SW480 (cell line): ENCODE results near the gene ITLN1.

Source experiments
- DNase-seq: peaks from one replicate; pipeline ENCODE4 v3.0.0-alpha.2; 2016; ENCODE audit warnings: low spot score

The ITLN1 gene

DNA sequence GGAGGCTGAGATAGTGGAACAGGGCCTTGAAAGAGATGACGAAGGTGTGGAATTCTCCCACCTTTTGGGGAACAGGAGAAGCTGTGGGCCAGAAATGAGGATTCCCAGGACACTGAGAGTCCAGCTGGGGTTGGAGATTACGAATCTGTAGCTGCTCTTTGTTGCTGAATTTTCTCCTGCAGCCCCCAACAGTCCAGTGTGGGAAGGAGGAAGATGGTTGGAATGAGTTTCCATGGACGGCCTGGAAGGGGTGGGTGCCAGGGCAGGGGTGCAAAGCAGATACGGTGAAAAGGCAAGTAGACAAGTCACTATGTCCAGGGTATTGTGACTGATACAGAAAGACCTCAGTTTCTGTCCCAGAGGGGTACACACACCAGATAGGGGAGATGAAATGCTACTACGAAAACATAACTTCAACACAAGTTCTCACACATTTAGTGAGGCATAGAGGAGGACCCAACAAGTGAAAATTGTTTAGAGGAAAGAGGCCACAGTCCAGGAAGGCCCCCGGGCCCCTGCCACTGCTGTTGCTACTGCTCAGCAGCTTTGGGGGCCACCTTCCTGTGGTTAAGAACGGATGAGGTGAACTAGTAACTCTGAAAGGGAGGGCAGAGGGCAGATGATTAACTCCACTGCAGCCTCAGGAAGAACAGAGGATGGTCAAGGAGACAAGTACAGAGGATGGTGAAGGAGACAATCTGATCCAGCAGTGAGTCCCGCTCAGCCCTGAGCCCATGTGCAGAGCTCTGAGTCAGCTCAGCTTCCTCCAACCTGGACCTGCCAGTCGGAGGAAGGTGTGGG, 29.6 kb downstream of the ITLN1 start:
- DNase-seq, result no peak

DNA sequence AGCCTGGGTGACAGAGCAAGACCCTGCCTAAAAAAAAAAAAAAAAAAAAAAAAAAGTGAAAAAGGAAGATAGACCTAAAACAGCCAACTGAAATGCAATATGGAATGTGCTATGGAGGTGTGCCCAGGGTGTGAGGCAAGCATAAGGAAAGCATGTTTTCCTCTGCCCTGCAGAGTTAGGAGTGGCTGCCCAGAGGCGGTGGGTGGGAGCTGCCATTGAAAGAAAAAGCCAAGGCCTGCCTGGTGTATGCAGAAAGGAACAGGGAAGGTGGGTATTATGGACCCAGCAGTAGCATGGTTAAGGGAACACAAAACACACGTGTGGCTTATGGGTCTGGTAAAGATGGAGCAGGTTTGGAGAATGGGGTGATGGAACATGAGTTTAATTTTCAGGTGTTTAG, 31.2 kb downstream of the ITLN1 start:
- DNase-seq, result no peak

DNA sequence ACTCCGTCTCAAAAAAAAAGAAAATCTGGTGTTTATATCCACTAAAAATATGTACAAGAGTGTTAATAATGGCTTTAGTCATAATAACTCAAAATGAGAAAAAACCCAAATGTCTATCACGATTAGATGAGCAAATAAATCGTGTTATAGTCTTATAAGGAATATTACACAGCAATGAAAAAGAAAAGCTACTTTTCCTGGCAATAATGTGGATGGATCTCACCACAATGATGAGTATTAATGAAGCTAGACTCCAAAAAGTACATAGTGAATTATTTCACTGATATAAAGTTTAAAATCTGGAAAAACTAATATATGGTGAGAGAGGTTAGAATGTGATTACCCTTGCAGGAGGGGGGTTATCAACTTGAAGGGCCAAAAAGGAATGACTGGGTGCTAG, 32.0 kb downstream of the ITLN1 start:
- DNase-seq, result no peak

DNA sequence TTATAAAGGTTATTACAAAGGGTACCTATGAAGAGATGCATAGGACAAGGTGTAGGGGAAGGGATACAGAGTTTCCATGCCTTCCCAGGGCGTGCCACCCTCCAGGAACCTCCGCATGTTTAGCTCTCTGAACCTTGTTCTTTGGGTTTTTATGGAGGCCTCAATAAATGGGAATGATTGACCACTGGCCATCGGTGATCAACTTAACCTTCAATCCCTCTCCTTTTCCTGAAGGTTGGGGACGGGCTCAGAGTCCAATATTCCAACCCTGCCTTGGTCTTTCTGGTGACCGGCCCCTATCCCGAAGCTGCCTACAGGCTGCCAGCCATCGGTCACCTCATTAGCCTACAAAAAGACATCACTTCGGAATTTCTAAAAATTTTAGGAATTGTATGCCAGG, 34.0 kb downstream of the ITLN1 start:
- DNase-seq, result no peak

DNA sequence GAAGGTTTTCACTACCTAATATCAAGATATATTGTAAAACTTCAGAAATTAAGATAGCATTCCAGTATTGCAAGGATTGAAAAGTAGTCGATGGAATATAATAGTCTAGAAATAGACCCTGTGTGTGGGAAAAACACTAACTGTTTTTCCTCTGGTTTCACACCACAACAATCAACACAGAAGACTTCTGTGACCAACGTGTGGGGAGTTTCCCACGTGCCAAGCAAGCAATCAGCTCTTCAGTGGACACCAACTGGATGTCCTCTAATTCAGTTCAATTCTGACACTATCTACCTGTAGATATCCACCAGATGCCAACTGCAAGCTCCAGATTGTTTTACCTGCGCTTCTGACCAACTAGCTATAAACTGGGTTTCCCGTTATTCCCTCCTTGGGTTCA, 34.4 kb downstream of the ITLN1 start:
- no peak for DNase-seq

DNA sequence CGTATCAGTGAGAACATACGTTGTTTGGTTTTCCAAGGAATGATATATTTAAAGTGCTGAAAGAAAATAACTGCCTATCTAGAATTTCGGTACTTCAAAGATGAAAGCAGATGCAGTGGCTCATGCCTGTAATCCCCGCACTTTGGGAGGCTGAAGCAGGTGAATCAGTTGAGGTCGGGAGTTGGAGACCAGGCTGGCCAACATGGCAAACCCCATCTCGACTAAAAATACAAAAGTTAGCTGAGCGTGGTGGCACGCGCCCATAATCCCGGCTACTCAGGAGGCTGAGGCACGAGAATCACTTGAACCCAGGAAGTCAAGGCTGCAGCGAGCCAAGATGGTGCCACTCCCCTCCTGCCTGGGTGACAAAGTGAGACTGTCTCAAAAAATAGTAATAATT, 38.7 kb downstream of the ITLN1 start:
- DNase-seq, result no peak

DNA sequence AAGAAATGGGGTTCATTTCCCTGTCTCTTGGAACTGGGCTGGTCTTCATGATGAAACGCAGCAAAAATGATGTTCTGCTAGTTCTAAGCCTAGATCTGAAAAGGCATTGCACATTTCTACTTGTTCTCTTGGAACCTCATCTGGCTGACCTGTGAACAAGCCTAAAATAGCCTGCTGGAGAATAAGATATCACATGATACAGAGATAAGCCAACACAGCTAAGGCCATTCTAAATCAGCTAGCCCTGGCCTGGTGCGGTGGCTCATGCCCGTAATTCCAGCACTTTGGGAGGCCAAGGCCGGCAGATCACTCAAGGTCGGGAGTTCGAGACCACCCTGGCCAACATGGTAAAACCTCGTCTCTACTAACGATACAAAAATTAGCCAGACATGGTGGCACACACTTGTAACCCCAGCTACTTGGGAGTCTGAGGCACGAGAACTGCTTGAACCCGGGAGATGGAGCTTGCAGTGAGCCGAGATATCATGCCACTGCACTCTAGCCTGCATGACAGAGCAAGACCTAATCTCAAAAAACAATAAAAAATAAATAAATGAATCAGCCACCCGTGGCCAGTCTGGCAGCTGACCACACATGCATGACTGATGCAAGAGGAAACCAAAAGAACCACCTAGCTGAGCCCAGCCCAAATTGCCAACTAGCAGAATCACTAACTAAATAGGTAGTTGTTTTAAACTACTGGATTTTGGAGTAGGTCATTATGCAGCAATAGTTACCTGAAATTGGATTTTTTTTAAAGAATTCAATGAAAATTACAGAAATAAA, 40.3 kb downstream of the ITLN1 start:
- no peak for DNase-seq

DNA sequence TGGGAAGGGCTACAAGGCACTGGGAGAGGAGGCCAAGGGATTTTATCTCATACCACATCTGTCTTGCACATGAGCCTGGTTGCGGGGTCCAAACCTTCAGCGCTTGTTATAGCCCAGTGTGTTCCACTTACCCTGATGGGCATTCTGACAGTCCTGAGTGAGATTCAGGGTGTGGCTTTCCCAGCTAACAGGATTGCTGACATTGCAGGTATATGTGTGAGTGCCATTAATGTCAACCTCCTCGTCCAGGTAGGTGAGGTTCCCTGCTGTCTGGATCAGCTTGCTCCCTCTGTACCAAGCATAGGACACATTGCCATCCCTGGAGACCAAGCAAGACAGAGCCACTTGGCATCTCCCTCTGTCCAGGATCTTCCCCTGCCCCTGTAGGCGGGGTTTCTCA, 43.9 kb downstream of the ITLN1 start:
- DNase-seq, result no peak

DNA sequence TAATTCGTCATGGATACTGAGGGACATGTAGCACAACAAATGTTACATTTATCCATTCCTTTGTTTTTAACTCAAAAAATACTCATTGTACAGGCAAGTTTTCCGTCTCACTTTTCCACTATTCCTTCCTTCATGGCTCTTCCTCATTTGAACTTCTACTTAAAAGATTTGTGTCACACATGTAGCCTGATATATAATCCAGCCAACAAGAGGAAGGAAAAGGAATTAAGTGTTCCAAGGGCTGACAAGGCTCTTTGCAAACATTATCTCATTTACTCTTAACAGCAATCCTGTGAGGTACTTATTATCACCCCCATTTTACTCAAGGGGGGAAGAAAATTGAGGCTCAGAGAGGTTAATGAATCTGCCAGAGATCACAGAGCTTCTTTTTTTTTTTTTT, 45.2 kb downstream of the ITLN1 start:
- DNase-seq, result no peak

DNA sequence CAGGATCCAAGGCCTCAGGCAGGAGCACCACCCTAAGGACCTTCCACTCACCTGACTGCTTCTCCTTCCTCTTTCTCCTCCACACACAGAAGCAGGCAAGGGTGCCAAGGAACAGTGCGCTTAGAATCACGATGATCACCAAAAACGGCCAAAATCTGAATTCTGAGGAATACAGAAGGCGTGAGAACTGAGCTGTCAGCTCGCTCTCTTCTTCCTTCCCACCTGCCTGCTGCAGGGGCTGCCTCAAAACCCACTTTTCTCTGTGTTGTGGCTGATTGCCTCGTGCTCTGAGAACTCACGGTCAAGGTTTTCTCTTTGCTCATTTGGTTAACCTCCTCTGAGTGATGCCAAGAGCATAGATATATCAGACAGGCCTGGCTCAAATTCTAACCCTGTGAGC, 46.1 kb downstream of the ITLN1 start:
- no peak for DNase-seq

DNA sequence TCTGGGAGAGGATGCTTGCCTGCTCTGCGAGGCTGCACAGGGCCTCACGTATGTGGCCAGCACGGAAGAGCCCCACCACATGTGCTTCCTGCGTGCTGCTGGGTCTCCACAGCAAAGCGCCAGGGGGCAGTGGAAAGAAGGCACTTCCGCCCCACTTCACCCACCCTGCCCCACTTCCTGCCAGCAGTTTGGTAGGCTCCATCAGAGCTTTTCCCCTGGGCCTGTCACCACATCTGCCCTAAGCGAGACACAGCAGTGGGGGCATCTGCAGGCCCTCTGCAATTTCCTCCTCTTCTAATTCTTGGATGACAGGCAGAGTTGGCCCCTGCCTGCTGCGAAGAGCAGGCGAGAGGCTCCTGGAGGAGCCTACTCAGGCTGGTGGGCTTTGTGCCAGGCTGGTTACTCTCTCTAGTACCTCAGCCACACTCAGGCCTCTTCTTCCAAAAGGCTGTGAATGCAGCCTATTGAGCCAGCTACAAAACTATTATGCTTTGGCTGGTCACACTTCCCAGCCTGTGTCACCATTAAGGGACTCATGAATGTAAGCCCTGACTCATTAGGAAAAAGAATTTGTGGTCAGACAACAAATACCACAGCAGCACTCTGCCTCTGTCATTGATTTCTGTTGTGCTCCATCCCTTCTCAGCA, 47.3 kb downstream of the ITLN1 start:
- DNase-seq, result peak; percentile 78

DNA sequence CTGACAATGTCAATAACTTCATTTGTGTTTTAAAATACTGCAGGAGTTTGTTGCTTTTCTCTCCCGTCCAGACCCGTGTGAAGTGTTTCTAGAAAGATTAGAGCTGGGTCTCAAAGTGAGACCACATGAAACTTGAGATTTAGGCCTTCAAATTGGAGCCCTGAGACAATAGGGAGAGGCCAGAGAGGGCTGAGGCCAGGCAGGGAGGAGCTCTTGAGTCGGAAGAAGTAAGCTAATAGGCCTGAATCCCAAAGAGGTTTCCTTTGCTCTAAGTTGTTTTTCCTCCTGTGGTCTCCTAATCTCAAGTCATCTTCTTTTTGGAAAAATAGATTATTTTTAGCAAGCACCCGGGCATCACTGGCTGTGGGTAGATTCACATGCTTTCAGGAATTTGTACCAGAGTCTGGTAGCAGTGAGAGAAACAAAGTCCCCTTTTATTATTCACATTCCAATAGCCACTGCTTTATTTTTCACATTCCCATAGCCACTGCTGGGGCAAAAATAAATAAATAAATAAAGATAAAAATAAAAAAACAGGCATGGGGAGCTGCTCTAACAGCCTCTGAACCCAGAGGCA, 47.9 kb downstream of the ITLN1 start:
- DNase-seq, result no peak

DNA sequence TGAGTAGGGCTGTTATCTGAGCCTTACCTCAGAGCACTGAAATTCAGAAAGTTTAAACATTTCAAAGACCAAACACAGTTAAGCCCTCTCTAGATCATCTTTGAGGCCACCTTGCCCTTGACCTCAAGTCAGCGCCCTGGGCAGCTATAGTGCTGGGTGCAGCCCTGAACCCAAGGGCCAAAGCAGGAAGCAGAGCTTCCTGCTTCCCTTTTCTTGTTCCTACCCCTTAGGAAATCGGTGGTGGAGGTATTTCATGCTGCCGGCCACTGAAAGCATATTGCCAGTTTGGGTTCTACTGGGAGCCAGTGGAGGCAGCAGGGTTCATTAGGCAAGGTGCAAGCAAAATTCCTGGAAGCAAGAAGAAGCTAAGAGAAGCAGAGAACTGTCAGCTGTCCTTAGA, 48.4 kb downstream of the ITLN1 start:
- no peak for DNase-seq

DNA sequence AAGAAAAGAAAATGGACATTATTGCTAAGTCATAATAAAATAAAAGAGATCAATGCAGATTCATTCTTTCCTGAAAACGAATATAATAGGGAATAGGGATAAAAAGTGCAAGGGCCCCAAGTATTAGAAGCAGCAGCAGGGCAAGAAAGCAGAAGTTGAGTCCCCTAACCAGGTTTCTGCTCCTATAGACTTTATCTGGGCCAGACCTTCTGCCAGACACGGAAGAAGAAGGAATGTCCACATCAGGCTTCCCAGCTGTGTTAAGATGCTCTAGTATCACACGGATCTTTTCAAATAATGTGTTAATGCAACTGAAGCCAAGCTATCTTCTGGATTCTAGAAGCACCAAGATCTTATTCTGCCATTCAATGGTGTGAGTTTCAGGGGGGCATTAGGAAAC, 49.2 kb downstream of the ITLN1 start:
- no peak for DNase-seq

DNA sequence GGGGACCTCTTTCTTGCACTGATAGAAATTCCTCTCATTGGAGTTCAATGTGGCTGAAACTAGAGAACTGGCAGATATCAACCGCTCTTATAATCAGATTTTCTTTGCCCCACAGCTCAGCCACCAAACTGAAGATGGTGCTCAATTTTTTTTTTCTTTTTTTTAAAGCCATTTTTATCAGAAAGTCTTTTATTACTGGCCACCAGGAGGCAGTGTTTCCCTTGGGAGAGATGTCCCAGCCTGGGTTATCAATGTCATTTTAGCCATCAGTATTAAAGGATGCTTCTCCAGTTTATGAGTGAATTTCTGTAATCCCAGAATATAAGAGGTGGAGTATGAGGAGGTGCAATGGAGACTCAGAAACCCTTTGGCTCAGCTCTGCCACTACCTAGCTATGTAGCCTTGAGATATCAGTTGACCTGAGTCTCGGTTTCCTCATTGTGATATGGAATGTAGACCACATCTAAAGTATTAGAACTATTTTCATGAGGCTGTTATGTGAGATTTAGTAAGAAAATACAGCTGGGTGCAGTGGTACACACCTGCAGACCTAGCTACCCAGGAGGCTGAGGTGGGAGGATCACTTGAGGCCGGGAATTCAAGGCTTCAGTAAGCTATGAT, 49.9 kb downstream of the ITLN1 start:
- DNase-seq, result peak; percentile 37

DNA sequence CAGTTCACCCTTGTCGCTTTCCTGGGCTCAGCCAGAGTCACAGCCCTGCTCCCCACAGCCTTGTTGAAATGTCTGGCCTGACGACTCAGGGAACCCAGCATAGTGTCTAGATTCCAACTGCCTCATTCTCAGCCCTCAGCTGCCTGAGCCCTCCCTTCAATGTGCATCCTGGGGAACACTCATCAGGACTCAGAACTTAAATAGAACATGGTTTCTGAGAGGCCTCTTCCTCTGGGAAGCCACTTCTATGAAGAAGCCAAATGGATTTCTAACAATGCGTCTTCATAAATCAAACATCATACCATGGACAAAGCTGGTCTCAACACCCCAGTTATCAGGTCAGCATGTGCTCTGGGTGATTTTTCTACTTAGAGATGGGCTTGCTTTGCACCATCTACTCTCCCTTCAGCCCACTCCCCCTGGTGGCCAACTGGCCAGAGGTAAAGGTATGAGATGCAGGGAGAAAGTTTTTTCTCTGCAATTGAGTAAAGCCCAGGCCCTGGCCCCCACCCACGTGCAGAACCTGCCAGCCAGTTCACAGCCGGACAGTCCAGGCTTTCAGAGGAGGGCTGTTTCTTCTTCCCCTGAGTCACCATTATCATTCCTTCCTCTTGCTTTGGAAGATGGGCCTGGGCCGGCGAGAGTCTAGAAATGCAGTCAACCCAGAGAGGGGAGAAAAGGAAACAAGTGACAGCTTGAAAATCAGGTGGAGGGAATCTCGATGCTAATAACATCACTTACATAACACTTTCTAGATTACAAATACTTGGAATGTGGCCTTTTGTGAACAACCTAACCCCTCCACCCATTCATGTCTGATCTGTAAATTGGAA, 54.4 kb downstream of the ITLN1 start:
- DNase-seq, result peak; percentile 58

DNA sequence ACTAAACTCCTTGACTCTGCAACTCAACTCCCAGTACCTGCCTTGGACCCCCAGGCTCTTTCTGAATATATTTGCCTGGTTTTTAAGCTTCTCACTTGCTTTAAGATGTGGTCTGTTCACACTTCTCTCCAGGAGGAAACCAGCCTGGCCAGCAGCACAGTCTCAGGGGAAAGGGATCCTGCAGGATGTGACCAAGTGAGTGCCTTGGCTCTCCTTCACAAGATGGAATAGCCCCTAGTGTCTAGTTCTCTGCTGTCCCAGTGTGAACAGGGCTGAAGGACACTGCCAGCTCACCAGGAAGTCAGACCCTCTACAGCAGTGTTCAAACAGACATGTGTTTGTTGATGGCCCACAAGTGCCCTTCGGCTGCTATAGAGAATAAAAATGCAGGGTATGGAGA, 55.2 kb downstream of the ITLN1 start:
- DNase-seq, result no peak

DNA sequence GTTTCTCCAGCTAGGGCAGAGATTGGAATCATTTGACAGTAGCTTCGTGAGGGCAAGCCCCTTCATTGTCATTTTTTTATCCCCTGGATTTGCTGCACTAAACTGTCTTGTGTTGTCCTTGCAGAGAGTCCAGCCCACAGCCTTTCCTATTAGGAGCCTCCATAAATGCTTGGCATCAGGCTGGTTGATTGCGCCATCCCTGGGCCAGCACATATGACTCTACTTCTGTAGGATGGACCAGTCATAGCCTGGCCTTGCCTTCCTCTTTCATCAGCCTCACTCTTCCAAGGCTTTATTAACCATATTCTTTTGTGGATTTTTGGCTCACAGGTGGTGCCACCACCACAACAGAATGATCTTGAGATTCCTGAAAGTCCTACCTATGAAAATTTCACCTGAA, 57.6 kb downstream of the ITLN1 start:
- peak; percentile 22 for DNase-seq

DNA sequence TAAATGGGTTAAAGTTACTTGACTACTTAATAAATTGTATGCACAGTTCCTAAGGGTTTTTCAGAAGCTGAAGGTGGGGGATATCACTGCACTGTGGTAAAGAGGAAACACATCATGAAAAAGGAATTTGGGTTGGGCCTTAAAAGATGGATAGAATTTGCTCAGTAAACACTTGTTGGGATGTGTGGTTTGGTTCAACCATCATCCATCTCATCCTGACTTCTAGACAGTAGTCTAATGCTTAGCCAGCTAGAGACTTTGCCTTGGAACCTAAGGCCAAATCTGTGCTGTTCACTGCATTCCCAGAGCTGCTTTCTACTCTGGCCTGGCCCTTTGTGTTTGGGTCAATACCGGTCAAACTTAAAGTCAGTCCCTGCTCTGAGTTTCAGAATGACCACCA, 58.4 kb downstream of the ITLN1 start:
- DNase-seq, result peak; percentile 78
